GM10847 (cell line): Measurements from ENCODE around the gene APCDD1.
A peak's percentile ranks its signal among the peaks of the same experiment; 100 is the strongest.

Source experiments
- POLR2A ChIP-seq: IDR thresholded peaks from 2 replicates; pipeline ENCODE4 v1.6.1; 2011; ENCODE audit not compliant: insufficient read length; ENCODE audit errors: extremely low read depth

Gene APCDD1

DNA sequence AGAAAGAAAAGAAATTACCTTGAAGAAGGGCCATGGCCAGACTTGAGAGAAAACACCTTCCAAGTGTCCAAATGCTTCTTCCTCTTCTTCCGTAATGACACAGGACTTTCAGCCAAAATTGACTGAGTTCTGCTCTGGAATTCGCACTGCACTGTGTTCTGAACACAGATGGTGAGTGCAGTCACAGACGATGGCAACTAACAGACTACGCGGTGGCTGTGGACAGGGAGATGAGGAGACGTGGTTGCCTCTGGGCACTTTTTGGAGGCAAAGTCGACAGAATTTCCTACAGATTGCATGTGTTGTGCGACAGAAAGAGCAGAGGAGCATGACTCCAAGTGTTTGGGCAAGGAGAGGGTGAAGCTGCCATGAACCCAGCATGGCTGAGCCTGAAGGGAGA lies 67.1 kb downstream of the APCDD1 start:
- TF ChIP-seq POLR2A = no peak

DNA sequence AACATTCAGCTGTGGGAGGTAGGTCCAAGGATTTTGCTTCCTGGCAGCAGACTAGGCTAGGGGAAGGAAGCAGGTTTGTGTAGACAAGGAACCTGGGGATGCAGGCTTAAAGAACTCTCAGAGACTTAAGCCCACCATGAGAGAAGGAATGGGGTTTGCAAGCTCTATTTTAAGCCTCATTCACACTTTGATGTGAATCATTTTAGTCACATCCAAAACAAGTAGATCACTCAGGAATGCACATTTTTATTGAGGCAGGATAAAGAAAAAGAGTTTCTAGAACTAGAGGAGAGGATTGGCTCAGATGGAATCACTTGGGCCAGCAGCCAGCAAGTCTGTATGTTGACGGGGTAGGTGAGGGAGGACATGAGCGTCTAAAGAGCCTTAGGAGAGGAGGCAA lies 68.1 kb downstream of the APCDD1 start:
- TF ChIP-seq POLR2A = no peak

DNA sequence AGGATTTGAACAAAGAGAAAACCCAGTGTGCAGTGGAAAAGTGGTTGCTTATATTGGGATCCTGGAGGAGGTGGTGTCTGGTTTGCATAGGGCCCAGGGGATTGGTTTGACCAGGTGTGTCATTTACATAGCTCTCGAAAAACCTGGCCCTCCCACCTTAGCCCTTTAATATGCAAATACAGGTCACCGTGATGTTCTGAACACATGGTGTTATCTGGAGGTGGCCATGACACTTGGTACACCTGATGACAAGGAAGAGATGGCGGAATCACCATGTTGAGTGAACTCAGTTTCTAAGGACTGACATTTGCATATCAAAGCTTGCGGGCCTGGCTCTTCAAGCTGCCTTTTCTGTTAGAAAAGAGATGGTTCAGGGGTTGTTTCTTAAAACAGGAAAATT lies 69.1 kb downstream of the APCDD1 start:
- no peak for TF ChIP-seq POLR2A

DNA sequence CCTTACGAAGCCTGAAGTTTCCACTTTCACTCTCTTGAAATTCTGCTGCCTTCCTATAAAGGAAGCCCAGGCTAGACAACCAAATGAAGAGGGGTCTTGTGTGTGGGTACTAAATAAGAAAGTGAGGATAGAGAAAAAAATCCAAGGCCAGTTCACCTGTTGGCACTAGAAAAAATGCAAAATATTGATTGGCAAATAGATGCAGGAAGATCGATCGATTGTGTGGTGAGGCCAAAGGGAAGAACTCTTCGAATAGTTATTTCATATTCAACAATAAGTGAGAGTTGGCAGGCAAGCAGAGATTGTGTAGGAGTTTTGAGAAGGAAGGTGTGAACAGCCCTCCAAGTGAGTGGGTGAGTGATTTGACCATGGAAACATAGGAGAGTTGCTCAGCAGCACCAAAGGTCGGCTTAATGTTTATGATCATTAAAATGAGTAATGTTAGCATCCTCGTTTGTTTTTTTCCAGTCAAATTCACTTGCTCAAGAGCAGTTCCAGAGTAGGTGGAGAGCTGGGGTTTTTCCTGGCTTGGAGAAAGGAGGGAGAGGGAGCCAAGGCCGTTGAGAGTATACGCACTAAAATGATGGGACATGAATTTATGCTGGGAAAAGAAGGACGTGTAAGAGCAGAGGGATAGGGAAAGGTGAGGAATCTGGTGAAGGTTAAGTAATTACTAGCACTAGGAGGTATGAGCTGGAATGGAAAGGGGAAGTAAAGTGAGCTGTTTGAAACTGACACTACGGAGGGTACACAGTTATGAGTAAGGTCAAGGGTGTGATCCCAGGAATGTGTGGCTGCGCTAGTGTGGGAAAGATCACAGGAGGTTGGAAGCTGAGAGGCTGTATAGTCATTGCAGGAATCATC lies 70.3 kb downstream of the APCDD1 start:
- no peak for TF ChIP-seq POLR2A

DNA sequence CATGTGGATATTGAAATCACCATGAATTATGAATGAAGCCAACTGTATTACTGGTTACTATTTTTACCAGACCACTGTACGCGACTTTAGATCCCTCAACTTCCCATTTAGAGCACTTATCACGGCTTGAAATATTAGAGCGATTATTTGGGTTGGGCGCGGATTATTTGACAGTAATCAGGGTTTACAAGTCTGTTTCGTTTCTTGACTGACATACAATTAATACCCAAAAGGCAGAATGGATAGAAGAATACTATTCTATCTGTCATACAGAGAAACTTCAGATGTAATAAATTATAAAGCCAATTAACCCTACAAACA lies 70.9 kb downstream of the APCDD1 start:
- no peak for TF ChIP-seq POLR2A

DNA sequence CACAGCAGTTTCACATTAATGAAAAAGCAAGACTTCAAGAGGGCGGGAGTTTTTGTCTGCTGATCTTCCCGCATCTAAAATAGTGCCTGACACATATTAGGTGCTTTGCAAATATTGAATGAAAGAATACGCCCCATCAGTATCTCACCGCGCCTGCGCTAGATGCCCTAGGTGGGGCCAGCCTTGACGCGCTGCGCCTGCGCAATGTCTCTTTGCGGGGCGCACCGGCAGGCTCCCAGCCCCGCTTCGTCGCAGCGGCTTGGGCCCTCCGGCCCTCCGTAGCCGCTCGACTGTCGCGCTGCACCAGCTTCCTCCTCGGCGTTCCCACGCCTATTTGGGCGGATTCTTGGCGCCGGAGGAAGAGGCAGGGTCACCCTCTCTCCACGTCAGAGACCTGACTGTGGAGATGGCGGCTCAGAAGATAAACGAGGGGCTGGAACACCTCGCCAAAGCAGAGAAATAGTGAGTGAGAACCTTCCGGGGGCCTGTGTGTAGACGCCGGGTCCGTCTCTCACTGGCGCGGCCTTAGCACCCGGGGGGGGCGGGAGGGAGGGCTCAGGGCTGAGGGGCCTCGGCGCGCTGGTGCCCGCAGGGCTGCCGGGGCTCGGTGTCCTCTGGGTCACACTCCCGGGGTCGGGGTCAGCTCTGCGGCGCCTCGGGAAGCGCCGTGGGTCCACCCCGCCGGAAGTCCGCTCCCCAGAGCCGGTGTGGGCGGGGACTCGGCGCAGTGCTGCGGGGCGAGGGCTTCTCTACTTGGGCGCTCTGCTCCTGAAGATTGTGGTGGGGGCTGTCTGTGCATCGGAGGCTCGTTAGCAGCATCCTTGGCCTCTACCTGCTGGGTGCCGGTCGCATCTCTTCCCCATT lies 71.5 kb downstream of the APCDD1 start, which contains the start of gene NAPG:
Gene NAPG, plus strand, starts transcription at position 331 of the 864 bp plus-strand sequence. Its CDS starts 76 bp downstream, at position 407.
- TF ChIP-seq POLR2A = peak; percentile 48

DNA sequence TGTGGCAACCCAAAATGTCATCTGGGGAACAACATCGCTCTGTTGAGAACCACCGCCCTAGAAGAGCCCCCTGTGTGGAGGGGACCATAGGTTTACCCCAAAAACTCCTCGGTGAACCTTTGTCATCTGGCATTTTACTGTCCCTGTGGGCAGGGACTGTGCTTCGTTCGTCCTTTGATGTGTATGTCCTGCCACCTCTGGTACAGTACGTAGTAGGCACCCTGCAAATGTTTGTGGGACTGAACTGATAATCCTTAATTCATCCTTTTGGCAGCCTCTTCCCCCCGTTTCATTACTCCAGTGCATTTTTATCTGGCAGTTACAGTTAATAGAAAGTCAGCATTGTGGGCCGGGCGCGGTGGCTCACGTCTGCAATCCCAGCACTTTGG lies 72.1 kb downstream of the APCDD1 start:
- TF ChIP-seq POLR2A = no peak

DNA sequence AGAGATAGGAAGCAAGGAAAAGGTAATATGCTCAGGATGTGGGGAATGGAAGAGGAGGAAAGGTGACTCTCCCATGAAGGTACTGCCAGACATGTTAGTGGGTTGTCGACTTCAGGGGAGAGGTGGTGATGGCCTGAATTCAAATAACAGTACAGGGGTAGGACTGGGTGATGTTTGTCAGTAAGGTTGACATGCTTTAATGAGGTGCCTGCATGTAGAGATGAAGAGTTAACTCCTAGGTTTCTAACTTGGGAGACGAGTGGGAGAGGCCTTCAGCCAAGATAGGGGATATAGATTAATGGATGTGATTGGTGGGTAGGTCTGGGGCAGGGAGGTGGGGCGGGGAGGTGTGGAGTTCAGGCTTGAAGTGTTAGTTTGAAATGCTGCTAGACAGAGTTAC lies 74.0 kb downstream of the APCDD1 start:
- TF ChIP-seq POLR2A = no peak

DNA sequence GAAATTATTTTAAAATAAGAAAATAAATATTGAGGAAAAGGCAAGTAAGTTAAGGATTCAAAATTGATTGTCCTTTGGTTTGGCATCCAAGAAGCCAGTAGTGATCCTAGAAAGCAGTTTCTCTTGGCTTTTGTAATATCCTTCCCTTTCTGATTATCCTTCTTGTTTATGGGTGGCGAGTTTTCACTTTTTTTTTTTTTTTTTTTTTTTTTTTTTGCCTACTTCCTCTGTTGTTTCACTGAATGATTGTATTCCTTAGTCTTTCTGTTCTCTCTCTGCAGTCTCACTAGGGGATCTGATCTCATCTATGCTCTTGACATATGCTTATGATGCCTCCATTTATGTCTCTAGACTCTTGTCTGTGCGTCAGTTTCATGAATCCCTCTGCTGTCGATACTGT lies 75.6 kb downstream of the APCDD1 start:
- TF ChIP-seq POLR2A = no peak

DNA sequence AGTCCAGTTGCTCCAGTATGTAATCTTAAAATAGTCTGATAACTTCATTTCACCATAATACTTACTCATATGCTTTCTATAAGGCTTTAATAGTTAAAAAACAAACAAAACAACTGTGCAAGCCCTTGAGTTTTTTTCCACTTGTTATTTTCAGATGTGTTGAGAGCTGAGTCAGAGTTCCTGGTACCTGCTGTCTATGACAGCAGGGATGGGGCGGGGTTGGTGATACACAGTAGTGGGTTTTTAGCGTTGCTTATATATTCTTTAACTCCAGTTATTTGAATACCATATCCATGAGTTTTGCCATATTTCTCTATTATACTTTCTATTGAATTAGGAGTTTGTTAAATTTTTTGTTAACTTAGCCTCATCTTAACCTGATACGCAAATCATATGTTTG lies 76.4 kb downstream of the APCDD1 start:
- TF ChIP-seq POLR2A = no peak

DNA sequence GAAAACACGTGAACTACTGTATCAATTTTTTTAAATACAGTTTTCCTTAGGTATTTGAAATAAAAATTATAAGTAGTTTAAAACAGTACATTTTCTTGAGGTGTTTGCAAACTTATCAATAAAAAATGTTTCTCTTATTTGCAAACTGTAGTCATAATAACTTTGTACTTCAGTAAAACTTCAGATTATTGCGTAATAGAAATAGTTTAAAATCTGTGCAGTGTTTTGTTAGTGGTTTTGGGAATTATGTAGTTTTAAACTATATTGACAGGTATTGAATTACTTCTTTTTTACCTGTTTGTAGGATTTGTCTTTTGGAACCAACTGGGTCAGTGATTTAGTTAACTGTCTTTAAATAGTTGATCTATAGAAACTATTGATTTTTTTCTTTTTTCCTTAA lies 78.7 kb downstream of the APCDD1 start:
- no peak for TF ChIP-seq POLR2A

DNA sequence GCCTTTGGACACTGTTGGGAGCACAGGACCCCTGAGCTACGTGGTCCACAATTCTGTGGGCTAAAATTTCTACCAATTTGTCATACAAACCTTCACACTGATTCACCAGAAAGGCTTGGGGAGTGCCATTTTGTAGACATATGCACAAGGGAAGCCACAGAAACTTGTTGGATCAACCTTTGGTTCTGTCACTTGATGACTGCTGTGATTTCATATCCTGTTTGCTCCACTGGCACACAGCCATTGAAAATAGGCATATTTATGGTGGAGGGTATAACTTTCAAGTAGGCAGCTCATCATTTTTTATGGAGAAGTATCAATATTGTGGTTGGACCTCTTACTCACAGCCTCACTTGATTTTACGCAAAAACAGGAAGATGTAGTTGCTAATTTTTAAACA lies 81.8 kb downstream of the APCDD1 start:
- no peak for TF ChIP-seq POLR2A

DNA sequence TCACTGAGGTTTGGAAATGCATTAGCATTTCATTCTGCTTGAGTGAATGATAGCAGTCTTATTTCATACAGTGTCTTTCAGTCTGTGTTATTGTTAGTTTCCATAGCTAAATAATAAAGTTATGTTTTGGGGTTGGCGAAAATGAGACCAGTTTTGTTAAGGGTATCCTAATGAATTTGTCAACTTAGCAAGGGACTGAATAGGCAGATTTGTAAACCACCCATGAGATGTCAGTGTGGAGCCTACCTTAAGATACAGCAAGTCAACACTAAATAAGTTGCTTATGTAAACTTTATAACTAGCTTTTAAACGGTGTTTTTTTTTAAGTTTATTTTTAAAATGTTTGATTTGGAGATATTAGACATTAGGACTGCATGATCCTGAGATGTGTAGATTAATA lies 83.3 kb downstream of the APCDD1 start:
- no peak for TF ChIP-seq POLR2A
